H1 (cell line): ENCODE data around the gene CPA1.

ENCODE experiments used
- BRCA1 ChIP-seq: IDR thresholded peaks from 2 replicates; pipeline ENCODE4 v1.6.1; 2012; ENCODE audit warnings: low read depth, low read length, improper control_type of control experiment
- CTCF ChIP-seq, 3 experiments: IDR thresholded peaks; 1 replicate in 2 of 3; 2 replicates in 1 of 3; pipeline versions ENCODE4 v1.5.1 to v1.6.1; 2011; ENCODE audit warnings: low read length in 3 of 3, mild to moderate bottlenecking in 3 of 3, inconsistent platforms in 2 of 3, low read depth in 1 of 3, moderate library complexity in 1 of 3; ENCODE audit not compliant: insufficient read depth in 1 of 3; ENCODE audit errors: control extremely low read depth in 1 of 3
- EP300 ChIP-seq, 2 experiments: IDR thresholded peaks; 1 replicate in 1 of 2; 2 replicates in 1 of 2; pipeline ENCODE4 v1.6.1; 2011 to 2012; ENCODE audit warnings: low read depth in 2 of 2, low read length in 2 of 2, mild to moderate bottlenecking in 2 of 2, borderline replicate concordance in 1 of 2, inconsistent platforms in 1 of 2, moderate library complexity in 1 of 2
- NRF1 ChIP-seq: IDR thresholded peaks from 2 replicates; pipeline ENCODE4 v1.6.1; 2011; ENCODE audit warnings: mild to moderate bottlenecking, low read depth, low read length, improper control_type of control experiment
- SIN3A ChIP-seq, 2 experiments: IDR thresholded peaks in 1 of 2; conservative IDR thresholded peaks in 1 of 2; 2 replicates each; pipeline ENCODE4 v1.6.1; 2011 to 2012; ENCODE audit warnings: low read length in 2 of 2, improper control_type of control experiment in 1 of 2, low read depth in 1 of 2, mild to moderate bottlenecking in 1 of 2
- SIRT6 ChIP-seq: IDR thresholded peaks from one replicate; pipeline ENCODE4 v1.7.1; 2012; ENCODE audit warnings: low read length, inconsistent platforms
- SP1 ChIP-seq: IDR thresholded peaks from 2 replicates; pipeline ENCODE4 v1.6.1; 2011; ENCODE audit warnings: low read depth, low read length
- SRF ChIP-seq: IDR thresholded peaks from 2 replicates; pipeline ENCODE4 v1.6.1; 2011; ENCODE audit warnings: mild to moderate bottlenecking, low read depth, low read length, moderate library complexity
- TEAD4 ChIP-seq: IDR thresholded peaks from 2 replicates; pipeline ENCODE4 v1.6.1; 2012; ENCODE audit warnings: low read depth, low read length, inconsistent platforms, mixed read lengths
- YY1 ChIP-seq: IDR thresholded peaks from 2 replicates; pipeline ENCODE4 v1.6.1; 2011; ENCODE audit warnings: low read depth, mild to moderate bottlenecking, low read length

- TF ChIP-seq CTCF (IDR thresholded peaks at IDR 0.05; ENCODE audit: control extremely low read depth in 1 of 3, insufficient read depth in 1 of 3, low read depth in 1 of 3, low read length in 3 of 3) (no peak), SP1 (no peak), BRCA1 (no peak), SIN3A (conservative IDR thresholded peaks at IDR 0.05 in 1 of 2, IDR thresholded peaks at IDR 0.05 in 1 of 2; ENCODE audit: low read depth in 1 of 2, low read length in 2 of 2) (no peak), YY1 (no peak), NRF1 (no peak), SIRT6 (no peak), EP300 (IDR thresholded peaks at IDR 0.05; ENCODE audit: borderline replicate concordance in 1 of 2, low read depth in 2 of 2, low read length in 2 of 2) (no peak), TEAD4 (no peak), SRF (no peak)
These were observed at the start of gene CPA1 for GRCh38 chr7:130379921-130380860.
